Natural killer cell (primary cell): ENCODE results near the gene TTLL6. TPM values are rescaled to one million over a fixed set of nuclear protein-coding genes. Genes with fewer than 3 reads are reported as not detected.

Experiments
- ATAC-seq, 3 donors: fragments of 150-1000 bp in 2 of 3; fragments of 200-7000 bp in 1 of 3; cut with Tn5 transposase; 1 replicate in 1 of 3; 2 replicates in 2 of 3; pipeline ENCODE4 v1.10.0; 2021; ENCODE audit warnings: mild to moderate bottlenecking in 2 of 3, moderate library complexity in 2 of 3
- DNase-seq, 2 donors: peaks; one replicate each; pipeline versions ENCODE4 v3.0.0 to v3.0.0-alpha.2; 2013 to 2021; ENCODE audit warnings: mixed read lengths in 1 of 2
- H3K27ac ChIP-seq: one replicate; pipeline ENCODE4 v1.5.1; 2013; ENCODE audit warnings: mild to moderate bottlenecking, low read length
- H3K27me3 ChIP-seq: one replicate; pipeline ENCODE4 v1.6.1; 2013; ENCODE audit warnings: low read length; ENCODE audit not compliant: control insufficient read depth, insufficient read depth
- H3K36me3 ChIP-seq: one replicate; pipeline ENCODE4 v1.6.1; 2013; ENCODE audit warnings: low read length; ENCODE audit not compliant: control insufficient read depth, insufficient read depth
- H3K4me1 ChIP-seq: one replicate; pipeline ENCODE4 v1.6.1; 2013; ENCODE audit warnings: low read length; ENCODE audit not compliant: control insufficient read depth, insufficient read depth
- H3K4me3 ChIP-seq: one replicate; pipeline ENCODE4 v1.5.1; 2013; ENCODE audit warnings: low read length
- H3K9me3 ChIP-seq: one replicate; pipeline ENCODE4 v1.6.1; 2013; ENCODE audit warnings: low read length; ENCODE audit not compliant: control insufficient read depth, insufficient read depth
- H3K27ac Mint-ChIP-seq, 2 donors: one replicate each; pipeline ENCODE4 v1.8.0; 2022; ENCODE audit warnings: mild to moderate bottlenecking in 2 of 2, mixed read lengths in 2 of 2, moderate library complexity in 1 of 2
- H3K27me3 Mint-ChIP-seq, 2 donors: one replicate each; pipeline ENCODE4 v1.8.0; 2022; ENCODE audit warnings: low read depth in 2 of 2, mixed read lengths in 2 of 2
- H3K36me3 Mint-ChIP-seq: one replicate; pipeline ENCODE4 v1.8.0; 2022; ENCODE audit warnings: mixed read lengths
- H3K4me1 Mint-ChIP-seq, 2 donors: one replicate each; pipeline ENCODE4 v1.8.0; 2022; ENCODE audit warnings: mixed read lengths in 2 of 2
- H3K4me3 Mint-ChIP-seq: one replicate; pipeline ENCODE4 v1.8.0; 2022; ENCODE audit warnings: mild to moderate bottlenecking, moderate library complexity, mixed read lengths
- H3K9me3 Mint-ChIP-seq, 2 donors: one replicate each; pipeline ENCODE4 v1.8.0; 2022; ENCODE audit warnings: mixed read lengths in 2 of 2
- WGBS: methylation state at CpG from one replicate; pipeline ENCODE4 v1.1.7; 2013; ENCODE audit warnings: missing lambda C conversion rate; ENCODE audit not compliant: insufficient coverage; 5-methylcytosine and 5-hydroxymethylcytosine counted together
- intact Hi-C: fragments of 100-400 bp; cut with micrococcal nuclease; formaldehyde crosslinking; loops from one replicate; pipeline ENCODE4 v1.14.2; 2022
- total RNA-seq, 4 donors: library from RNA; stranded (reverse); fragments of 120-200 nt in 1 of 4; gene quantifications; one replicate each; pipeline versions ENCODE4 v1.2.3 to v1.2.4, GENCODE V29; 2013 to 2022
- TF ChIP-seq, protein P1 (sequence below): fragments of 200-600 bp; IDR thresholded peaks from one replicate; pipeline ENCODE4 v1.8.0; 2022; ENCODE audit warnings: antibody characterized with exemption

Gene TTLL6
- total RNA-seq, 3 donors from 2014 or later (not counting 1 experiment from before 2014, with no cell fraction given): not detected

GRCh38 chr17:48725004-48725287 lies 92.1 kb downstream of the TTLL6 start:
- Mint-ChIP-seq H3K36me3 (no peaks in the 10 kb centered on the region), H3K9me3 (no peaks in the 10 kb centered on the region), H3K4me3 (peak overlapping the region; percentile 45), H3K4me1 (peaks cover 27 to 57% of the 10 kb centered on the region in 2 donors), H3K27me3 (peaks cover 82 to 86% of the 10 kb centered on the region in 2 donors), H3K27ac (no peak overlapping the region)
- DNase-seq: peak in 1 of 2 donors; percentile 36
- Histone ChIP-seq H3K9me3 (no peaks in the 10 kb centered on the region), H3K4me1 (peaks cover 48% of the 10 kb centered on the region), H3K4me3 (no peak overlapping the region), H3K27ac (no peak overlapping the region), H3K27me3 (peaks cover 96% of the 10 kb centered on the region), H3K36me3 (no peaks in the 10 kb centered on the region)
- intact Hi-C loops: loop anchor here (2.0 to 10.0 kb wide), 2 partner anchors 154 to 980 kb away; no protein-coding TSS in a partner anchor
- no peak for ATAC-seq
- TF ChIP-seq, protein P1, sequence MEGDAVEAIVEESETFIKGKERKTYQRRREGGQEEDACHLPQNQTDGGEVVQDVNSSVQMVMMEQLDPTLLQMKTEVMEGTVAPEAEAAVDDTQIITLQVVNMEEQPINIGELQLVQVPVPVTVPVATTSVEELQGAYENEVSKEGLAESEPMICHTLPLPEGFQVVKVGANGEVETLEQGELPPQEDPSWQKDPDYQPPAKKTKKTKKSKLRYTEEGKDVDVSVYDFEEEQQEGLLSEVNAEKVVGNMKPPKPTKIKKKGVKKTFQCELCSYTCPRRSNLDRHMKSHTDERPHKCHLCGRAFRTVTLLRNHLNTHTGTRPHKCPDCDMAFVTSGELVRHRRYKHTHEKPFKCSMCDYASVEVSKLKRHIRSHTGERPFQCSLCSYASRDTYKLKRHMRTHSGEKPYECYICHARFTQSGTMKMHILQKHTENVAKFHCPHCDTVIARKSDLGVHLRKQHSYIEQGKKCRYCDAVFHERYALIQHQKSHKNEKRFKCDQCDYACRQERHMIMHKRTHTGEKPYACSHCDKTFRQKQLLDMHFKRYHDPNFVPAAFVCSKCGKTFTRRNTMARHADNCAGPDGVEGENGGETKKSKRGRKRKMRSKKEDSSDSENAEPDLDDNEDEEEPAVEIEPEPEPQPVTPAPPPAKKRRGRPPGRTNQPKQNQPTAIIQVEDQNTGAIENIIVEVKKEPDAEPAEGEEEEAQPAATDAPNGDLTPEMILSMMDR: no peak
- WGBS: 2% methylated on average over 14 of the region's 16 CpGs

DNA sequence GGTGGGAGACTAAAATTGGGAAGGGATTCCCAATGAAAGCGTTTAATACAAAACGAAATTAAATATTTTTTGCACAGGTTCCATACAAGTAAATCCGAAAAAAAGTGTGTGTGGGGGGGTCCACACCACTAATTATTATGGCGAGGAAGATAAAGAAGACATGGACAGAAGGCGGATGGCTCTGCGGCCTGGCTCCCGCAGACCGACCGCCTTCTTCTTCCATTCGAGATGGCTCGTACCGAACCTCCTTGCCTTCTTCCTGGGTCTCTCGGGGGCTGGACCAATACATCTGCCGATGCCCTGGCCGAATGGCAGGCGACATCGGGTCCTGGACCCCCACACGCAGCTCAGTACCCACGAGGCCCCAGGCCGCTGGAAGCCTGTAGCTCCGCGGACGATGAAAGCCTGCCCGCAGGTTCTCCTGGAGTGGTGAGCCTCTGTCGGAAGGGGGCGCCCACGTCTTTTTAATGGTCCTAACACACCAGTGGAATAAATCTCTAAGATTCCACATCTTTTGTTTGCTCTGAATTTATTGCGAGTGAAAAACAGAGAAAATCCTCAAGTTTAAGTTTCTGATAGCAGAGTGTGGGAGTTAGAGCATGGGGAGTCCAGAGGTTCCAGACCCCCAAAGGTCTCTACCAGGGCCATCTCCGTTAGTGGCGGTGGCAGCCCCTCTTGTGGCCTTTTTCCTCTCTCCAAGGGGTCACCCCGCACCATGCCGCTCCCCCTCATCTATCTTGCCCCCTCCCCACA lies 92.6 kb downstream of the TTLL6 start:
- H3K4me3 ChIP-seq: no peak overlapping the region
- Mint-ChIP-seq H3K9me3 (no peaks in the 10 kb centered on the region), H3K27me3 (peaks cover 85 to 87% of the 10 kb centered on the region in 2 donors), H3K4me1 (peaks cover 27 to 56% of the 10 kb centered on the region in 2 donors), H3K27ac (peak overlapping the region; percentile 35 to 70), H3K4me3 (peak overlapping the region; percentile 83), H3K36me3 (no peaks in the 10 kb centered on the region)
- H3K27me3 ChIP-seq: peaks cover 96% of the 10 kb centered on the region
- H3K36me3 ChIP-seq: no peaks in the 10 kb centered on the region
- intact Hi-C loops: loop anchor here (1.0 to 10.0 kb wide), 6 partner anchors 33 to 980 kb away; partner anchors contain the start of gene HOXB7
- 7% methylated on average over 30 of the region's 32 CpGs for WGBS
- peak; percentile 71 to 83 for DNase-seq
- TF ChIP-seq, protein P1: peak; percentile 74
- no peak overlapping the region for H3K27ac ChIP-seq
- no peaks in the 10 kb centered on the region for H3K9me3 ChIP-seq
- ATAC-seq: peak; percentile 66 to 79 (median 69)
- H3K4me1 ChIP-seq: peaks cover 52% of the 10 kb centered on the region

DNA sequence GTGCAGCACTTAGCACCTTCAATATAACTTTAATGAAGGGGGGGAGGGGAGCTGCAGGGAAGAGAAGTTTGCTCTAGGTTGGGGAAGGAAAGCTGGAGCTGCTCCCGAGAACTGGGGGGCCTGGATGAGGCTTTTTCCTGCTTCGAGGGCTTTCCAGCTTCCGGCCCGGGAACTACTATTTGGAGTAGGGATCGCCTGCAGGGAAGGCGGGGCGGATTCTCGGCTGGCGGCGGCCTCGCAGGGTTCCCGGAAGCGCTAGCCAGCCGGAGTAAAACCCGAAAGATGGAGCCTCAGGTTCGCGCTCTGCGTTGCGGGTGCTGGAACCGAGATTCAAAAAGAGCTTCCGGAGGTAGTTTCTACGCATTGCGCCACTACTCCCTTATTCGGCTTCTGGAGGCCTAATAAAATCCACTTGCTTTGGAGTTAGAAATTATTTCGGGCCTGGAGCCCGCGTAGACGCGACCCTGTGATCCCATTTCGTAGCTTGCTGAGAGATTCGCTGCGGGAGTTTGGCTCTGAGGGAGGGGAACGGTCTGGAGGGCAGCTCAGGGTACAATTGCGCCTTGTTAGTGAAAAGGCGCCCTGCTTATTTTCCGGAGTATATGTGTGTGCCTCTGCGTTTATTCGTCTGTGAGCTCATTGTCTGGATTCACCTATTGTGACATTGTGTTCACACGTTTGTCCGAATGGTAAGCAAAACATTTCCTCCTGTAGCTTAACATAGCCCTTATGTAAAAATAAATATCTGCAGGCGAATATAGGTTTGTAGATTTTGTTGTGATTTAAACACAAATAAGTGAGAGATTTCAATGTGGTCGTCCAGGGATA lies 93.4 kb downstream of the TTLL6 start:
- peak overlapping the region in 1 of 2 donors; percentile 70 for H3K27ac Mint-ChIP-seq
- H3K9me3 ChIP-seq: peaks cover 1% of the 10 kb centered on the region

More for the DNA sequence above, 93.4 kb downstream of the TTLL6 start:
- Mint-ChIP-seq H3K4me1 (peaks cover 23 to 55% of the 10 kb centered on the region in 2 donors), H3K27me3 (peaks cover 84 to 85% of the 10 kb centered on the region in 2 donors), H3K36me3 (no peaks in the 10 kb centered on the region), H3K4me3 (peak overlapping the region; percentile 83), H3K9me3 (no peaks in the 10 kb centered on the region)
- Histone ChIP-seq H3K36me3 (no peaks in the 10 kb centered on the region), H3K27me3 (peaks cover 96% of the 10 kb centered on the region), H3K4me3 (no peak overlapping the region), H3K27ac (no peak overlapping the region), H3K4me1 (peaks cover 52% of the 10 kb centered on the region)
- TF ChIP-seq, protein P1: no peak
- DNase-seq (peak in 1 of 2 donors; percentile 60), ATAC-seq (no peak)
- intact Hi-C loops: loop anchor here (1.0 to 10.0 kb wide), 6 partner anchors 34 to 979 kb away; partner anchors contain the start of gene HOXB7
- WGBS: 6% methylated on average over 41 of the region's 42 CpGs
